Activated T-cell treated with anti-CD3 and anti-CD28 coated beads, Interleukin-2, amount 50 U/mL, for 72 hours (primary cell): ENCODE measurements around the gene SLC1A2. TPM values are rescaled to one million over a fixed set of nuclear protein-coding genes. Genes with fewer than 3 reads are reported as not detected.

Source experiments
- ATAC-seq, 2 donors: fragments of 150-1000 bp; cut with Tn5 transposase; replicated peaks in 1 of 2; 2 replicates each; pipeline ENCODE4 v1.10.0; 2021; ENCODE audit warnings: moderate library complexity in 2 of 2, mild to moderate bottlenecking in 1 of 2
- DNase-seq, 2 donors: peaks; one replicate each; pipeline ENCODE4 v3.0.0; 2021 to 2022; ENCODE audit warnings: mixed read lengths in 1 of 2
- H3K27ac Mint-ChIP-seq: one replicate; pipeline ENCODE4 v1.8.0; 2022; ENCODE audit warnings: mild to moderate bottlenecking, moderate library complexity, mixed read lengths
- H3K27me3 Mint-ChIP-seq: one replicate; pipeline ENCODE4 v1.8.0; 2022; ENCODE audit warnings: low read depth, mixed read lengths
- H3K36me3 Mint-ChIP-seq, 2 donors: one replicate each; pipeline ENCODE4 v1.8.0; 2022; ENCODE audit warnings: mixed read lengths in 2 of 2, mild to moderate bottlenecking in 1 of 2; ENCODE audit not compliant: insufficient read depth in 2 of 2
- H3K4me1 Mint-ChIP-seq: one replicate; pipeline ENCODE4 v1.8.0; 2022; ENCODE audit warnings: low read depth, mixed read lengths
- H3K4me3 Mint-ChIP-seq, 2 donors: one replicate each; pipeline ENCODE4 v1.8.0; 2022; ENCODE audit warnings: mild to moderate bottlenecking in 2 of 2, mixed read lengths in 2 of 2, moderate library complexity in 2 of 2
- H3K9me3 Mint-ChIP-seq, 2 donors: one replicate each; pipeline ENCODE4 v1.8.0; 2022; ENCODE audit warnings: mixed read lengths in 2 of 2
- total RNA-seq, 2 donors: library from RNA; stranded (reverse); gene quantifications; one replicate each; pipeline ENCODE4 v1.2.3, GENCODE V29; 2022

Gene SLC1A2
- total RNA-seq, 2 donors from 2014 or later = 0.09 TPM; not detected in 1

- Mint-ChIP-seq H3K36me3 (peaks cover 2 to 3% of the 10 kb centered on the region in 2 donors), H3K27ac (no peak overlapping the region), H3K27me3 (no peaks in the 10 kb centered on the region), H3K4me3 (no peak overlapping the region), H3K4me1 (peaks cover 18% of the 10 kb centered on the region), H3K9me3 (peaks cover 4% of the 10 kb centered on the region in 2 donors)
- ATAC-seq (no peak), DNase-seq (no peak)
Observed at GRCh38 chr11:35322318-35322979, 96.9 kb downstream of the SLC1A2 start.

GRCh38 chr11:35321532-35322317, 97.6 kb downstream of the SLC1A2 start:
- Mint-ChIP-seq H3K27me3 (no peaks in the 10 kb centered on the region), H3K9me3 (peaks cover 2 to 4% of the 10 kb centered on the region in 2 donors), H3K36me3 (peaks cover 2% of the 10 kb centered on the region in 2 donors), H3K4me3 (no peak overlapping the region), H3K4me1 (peaks cover 20% of the 10 kb centered on the region), H3K27ac (no peak overlapping the region)
- ATAC-seq = no peak
- no peak for DNase-seq

GRCh38 chr11:35321111-35321510, 98.2 kb downstream of the SLC1A2 start:
- DNase-seq (no peak), ATAC-seq (no peak)
- peaks cover 2 to 4% of the 10 kb centered on the region in 2 donors for H3K9me3 Mint-ChIP-seq
- H3K27me3 Mint-ChIP-seq = no peaks in the 10 kb centered on the region
- peaks cover 24% of the 10 kb centered on the region for H3K4me1 Mint-ChIP-seq
- H3K27ac Mint-ChIP-seq = no peak overlapping the region
- H3K36me3 Mint-ChIP-seq = peaks cover 2% of the 10 kb centered on the region in 2 donors
- no peak overlapping the region for H3K4me3 Mint-ChIP-seq

- ATAC-seq = no peak
Observed at GRCh38 chr11:35318977-35319925, 100.1 kb downstream of the SLC1A2 start.

GRCh38 chr11:35318309-35318708, 101.0 kb downstream of the SLC1A2 start:
- no peak overlapping the region for H3K4me3 Mint-ChIP-seq

More at GRCh38 chr11:35318977-35319925, 100.1 kb downstream of the SLC1A2 start:
- Mint-ChIP-seq H3K27me3 (no peaks in the 10 kb centered on the region), H3K9me3 (peaks cover 0 to 2% of the 10 kb centered on the region in 2 donors), H3K36me3 (no peaks in the 10 kb centered on the region), H3K4me3 (peak overlapping the region in 1 of 2 donors; percentile 13), H3K27ac (peak overlapping the region; percentile 52), H3K4me1 (peaks cover 16% of the 10 kb centered on the region)
- DNase-seq = no peak

GRCh38 chr11:35317253-35317652, 102.1 kb downstream of the SLC1A2 start:
- Mint-ChIP-seq H3K4me1 (peaks cover 16% of the 10 kb centered on the region), H3K9me3 (peaks cover 0 to 2% of the 10 kb centered on the region in 2 donors), H3K4me3 (no peak overlapping the region), H3K27me3 (no peaks in the 10 kb centered on the region), H3K36me3 (no peaks in the 10 kb centered on the region), H3K27ac (no peak overlapping the region)
- ATAC-seq (no peak), DNase-seq (no peak)

More at GRCh38 chr11:35318309-35318708, 101.0 kb downstream of the SLC1A2 start:
- Mint-ChIP-seq H3K36me3 (no peaks in the 10 kb centered on the region), H3K9me3 (peaks cover 0 to 2% of the 10 kb centered on the region in 2 donors), H3K27me3 (no peaks in the 10 kb centered on the region), H3K4me1 (peaks cover 16% of the 10 kb centered on the region), H3K27ac (no peak overlapping the region)
- no peak for DNase-seq
- no peak for ATAC-seq

GRCh38 chr11:35316161-35316560, 103.2 kb downstream of the SLC1A2 start:
- no peaks in the 10 kb centered on the region for H3K27me3 Mint-ChIP-seq
- no peak overlapping the region for H3K4me3 Mint-ChIP-seq
- peaks cover 0 to 2% of the 10 kb centered on the region in 2 donors for H3K9me3 Mint-ChIP-seq
- H3K27ac Mint-ChIP-seq = no peak overlapping the region
- no peaks in the 10 kb centered on the region for H3K36me3 Mint-ChIP-seq
- peaks cover 16% of the 10 kb centered on the region for H3K4me1 Mint-ChIP-seq
- ATAC-seq (no peak), DNase-seq (no peak)

GRCh38 chr11:35313760-35314153, 105.6 kb downstream of the SLC1A2 start:
- Mint-ChIP-seq H3K27me3 (no peaks in the 10 kb centered on the region), H3K27ac (no peak overlapping the region), H3K4me1 (peaks cover 8% of the 10 kb centered on the region), H3K4me3 (no peak overlapping the region), H3K9me3 (no peaks in the 10 kb centered on the region), H3K36me3 (no peaks in the 10 kb centered on the region)
- ATAC-seq (no peak), DNase-seq (no peak)

- no peaks in the 10 kb centered on the region for H3K9me3 Mint-ChIP-seq
- no peak for ATAC-seq
- no peak overlapping the region for H3K27ac Mint-ChIP-seq
- DNase-seq = no peak
- no peaks in the 10 kb centered on the region for H3K27me3 Mint-ChIP-seq
- H3K4me3 Mint-ChIP-seq = no peak overlapping the region
- H3K4me1 Mint-ChIP-seq = peaks cover 8% of the 10 kb centered on the region
- H3K36me3 Mint-ChIP-seq = no peaks in the 10 kb centered on the region
Observed at GRCh38 chr11:35313066-35313759, 106.1 kb downstream of the SLC1A2 start.

- Mint-ChIP-seq H3K4me1 (peaks cover under 1% of the 10 kb centered on the region), H3K4me3 (no peak overlapping the region), H3K27me3 (no peaks in the 10 kb centered on the region), H3K9me3 (no peaks in the 10 kb centered on the region), H3K36me3 (no peaks in the 10 kb centered on the region), H3K27ac (no peak overlapping the region)
- DNase-seq (no peak), ATAC-seq (no peak)
Observed at GRCh38 chr11:35311331-35311730, 108.0 kb downstream of the SLC1A2 start.

- ATAC-seq = no peak
- H3K4me1 Mint-ChIP-seq = peaks cover 25% of the 10 kb centered on the region
Observed at GRCh38 chr11:35308157-35308556, 111.2 kb downstream of the SLC1A2 start.

GRCh38 chr11:35307221-35307621, 112.1 kb downstream of the SLC1A2 start:
- peaks cover 25% of the 10 kb centered on the region for H3K4me1 Mint-ChIP-seq

More at GRCh38 chr11:35308157-35308556, 111.2 kb downstream of the SLC1A2 start:
- H3K27me3 Mint-ChIP-seq = no peaks in the 10 kb centered on the region
- no peak for DNase-seq
- no peaks in the 10 kb centered on the region for H3K36me3 Mint-ChIP-seq
- H3K27ac Mint-ChIP-seq = no peak overlapping the region
- no peaks in the 10 kb centered on the region for H3K9me3 Mint-ChIP-seq
- no peak overlapping the region for H3K4me3 Mint-ChIP-seq

More at GRCh38 chr11:35307221-35307621, 112.1 kb downstream of the SLC1A2 start:
- no peak for DNase-seq
- H3K27ac Mint-ChIP-seq = no peak overlapping the region
- no peaks in the 10 kb centered on the region for H3K36me3 Mint-ChIP-seq
- peaks cover 0 to 2% of the 10 kb centered on the region in 2 donors for H3K9me3 Mint-ChIP-seq
- H3K4me3 Mint-ChIP-seq = no peak overlapping the region
- no peak for ATAC-seq
- no peaks in the 10 kb centered on the region for H3K27me3 Mint-ChIP-seq
